Endothelial cell (in vitro differentiated cells): ENCODE measurements around the gene JAG2. TPM values are rescaled to one million over a fixed set of nuclear protein-coding genes. Genes with fewer than 3 reads are reported as not detected.

Experiments
- DNase-seq: peaks from one replicate; pipeline ENCODE4 v3.0.0; 2021; ENCODE audit warnings: low spot score
- H3K27ac Mint-ChIP-seq: one replicate; pipeline ENCODE4 v1.8.0; 2021; ENCODE audit warnings: mixed read lengths, inconsistent platforms; ENCODE audit not compliant: unreplicated experiment
- H3K27me3 Mint-ChIP-seq: one replicate; pipeline ENCODE4 v1.8.0; 2021; ENCODE audit warnings: mild to moderate bottlenecking, moderate library complexity, mixed read lengths, inconsistent platforms; ENCODE audit not compliant: unreplicated experiment
- H3K36me3 Mint-ChIP-seq: one replicate; pipeline ENCODE4 v1.8.0; 2021; ENCODE audit warnings: mild to moderate bottlenecking, low read depth, mixed read lengths, inconsistent platforms; ENCODE audit not compliant: unreplicated experiment
- H3K4me1 Mint-ChIP-seq: one replicate; pipeline ENCODE4 v1.8.0; 2021; ENCODE audit warnings: mild to moderate bottlenecking, mixed read lengths, inconsistent platforms; ENCODE audit not compliant: unreplicated experiment
- H3K4me3 Mint-ChIP-seq: one replicate; pipeline ENCODE4 v1.8.0; 2021; ENCODE audit warnings: mild to moderate bottlenecking, mixed read lengths, inconsistent platforms; ENCODE audit not compliant: unreplicated experiment
- H3K9me3 Mint-ChIP-seq: one replicate; pipeline ENCODE4 v1.8.0; 2021; ENCODE audit warnings: mixed read lengths, inconsistent platforms; ENCODE audit not compliant: unreplicated experiment
- total RNA-seq: library from RNA; stranded (reverse); fragmentation: NEBNext Ultra II Directional; extraction: Animal tissue kit (Norgen Biotek cat#: 25700); gene quantifications from one replicate; pipeline ENCODE4 v1.2.1, GENCODE V29; 2021; ENCODE audit not compliant: unreplicated experiment
- TF ChIP-seq, protein P1 (sequence below): fragments of 200-600 bp; sonication (generic); IDR thresholded peaks from one replicate; pipeline ENCODE4 v1.5.0; 2021; ENCODE audit warnings: antibody characterized with exemption; ENCODE audit not compliant: unreplicated experiment

The JAG2 gene
- total RNA-seq, 1 donor from 2014 or later = 280 TPM

GRCh38 chr14:105135700-105136395, 32.7 kb downstream of the JAG2 start:
- no peak for DNase-seq
- TF ChIP-seq, protein P1, sequence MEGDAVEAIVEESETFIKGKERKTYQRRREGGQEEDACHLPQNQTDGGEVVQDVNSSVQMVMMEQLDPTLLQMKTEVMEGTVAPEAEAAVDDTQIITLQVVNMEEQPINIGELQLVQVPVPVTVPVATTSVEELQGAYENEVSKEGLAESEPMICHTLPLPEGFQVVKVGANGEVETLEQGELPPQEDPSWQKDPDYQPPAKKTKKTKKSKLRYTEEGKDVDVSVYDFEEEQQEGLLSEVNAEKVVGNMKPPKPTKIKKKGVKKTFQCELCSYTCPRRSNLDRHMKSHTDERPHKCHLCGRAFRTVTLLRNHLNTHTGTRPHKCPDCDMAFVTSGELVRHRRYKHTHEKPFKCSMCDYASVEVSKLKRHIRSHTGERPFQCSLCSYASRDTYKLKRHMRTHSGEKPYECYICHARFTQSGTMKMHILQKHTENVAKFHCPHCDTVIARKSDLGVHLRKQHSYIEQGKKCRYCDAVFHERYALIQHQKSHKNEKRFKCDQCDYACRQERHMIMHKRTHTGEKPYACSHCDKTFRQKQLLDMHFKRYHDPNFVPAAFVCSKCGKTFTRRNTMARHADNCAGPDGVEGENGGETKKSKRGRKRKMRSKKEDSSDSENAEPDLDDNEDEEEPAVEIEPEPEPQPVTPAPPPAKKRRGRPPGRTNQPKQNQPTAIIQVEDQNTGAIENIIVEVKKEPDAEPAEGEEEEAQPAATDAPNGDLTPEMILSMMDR = no peak
- no peak overlapping the region for H3K27ac Mint-ChIP-seq
- H3K4me1 Mint-ChIP-seq = no peaks in the 10 kb centered on the region
- H3K36me3 Mint-ChIP-seq = peaks cover 14% of the 10 kb centered on the region
- peaks cover 4% of the 10 kb centered on the region for H3K27me3 Mint-ChIP-seq
- peaks cover 6% of the 10 kb centered on the region for H3K9me3 Mint-ChIP-seq
- H3K4me3 Mint-ChIP-seq = no peak overlapping the region

DNA sequence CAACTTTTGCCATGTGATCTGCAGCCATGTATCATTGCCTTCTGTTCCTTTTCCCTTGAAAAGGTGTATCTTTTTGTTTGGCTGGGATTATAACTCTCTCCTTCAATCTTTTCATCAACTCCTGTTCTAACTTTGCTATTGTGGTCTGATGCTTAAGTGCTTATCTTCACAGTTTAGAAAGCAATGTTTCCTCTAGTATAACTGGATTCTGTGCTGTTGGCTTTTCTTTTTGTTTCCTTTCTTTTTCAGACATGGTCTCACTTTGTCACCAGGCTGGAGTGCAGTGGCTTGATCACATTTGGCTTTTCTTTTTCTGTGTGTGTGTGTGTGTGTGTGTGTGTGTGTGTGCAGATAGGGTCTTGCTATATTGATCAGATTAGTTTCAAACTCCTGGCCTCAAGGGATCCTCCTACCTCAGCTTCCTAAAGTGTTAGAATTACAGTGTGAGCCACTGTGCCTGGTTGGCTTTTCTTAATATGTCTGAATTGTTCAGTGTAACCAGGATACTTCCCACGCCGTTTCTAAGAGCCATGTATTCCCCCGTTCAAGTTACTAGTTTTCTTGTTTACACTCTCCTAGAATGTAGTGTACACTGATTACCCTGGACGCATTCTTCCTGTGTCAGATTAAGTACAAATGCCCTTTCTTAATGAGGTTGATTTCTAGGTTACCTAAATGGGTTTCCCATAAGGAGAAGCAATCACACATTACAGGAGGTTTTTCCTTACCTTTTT, 35.5 kb downstream of the JAG2 start:
- H3K4me1 Mint-ChIP-seq = no peaks in the 10 kb centered on the region
- no peak for DNase-seq
- H3K4me3 Mint-ChIP-seq = no peak overlapping the region
- no peak overlapping the region for H3K27ac Mint-ChIP-seq
- TF ChIP-seq, protein P1 = no peak
- H3K27me3 Mint-ChIP-seq = no peaks in the 10 kb centered on the region
- H3K9me3 Mint-ChIP-seq = peaks cover 10% of the 10 kb centered on the region
- peaks cover 7% of the 10 kb centered on the region for H3K36me3 Mint-ChIP-seq

GRCh38 chr14:105131241-105131640, 37.3 kb downstream of the JAG2 start:
- Mint-ChIP-seq H3K27ac (no peak overlapping the region), H3K9me3 (peaks cover 10% of the 10 kb centered on the region), H3K4me1 (no peaks in the 10 kb centered on the region), H3K4me3 (no peak overlapping the region), H3K27me3 (peaks cover 1% of the 10 kb centered on the region), H3K36me3 (peaks cover 7% of the 10 kb centered on the region)
- TF ChIP-seq, protein P1 = no peak
- DNase-seq = no peak

- Mint-ChIP-seq H3K36me3 (peaks cover 8% of the 10 kb centered on the region), H3K4me1 (peaks cover 7% of the 10 kb centered on the region), H3K9me3 (peaks cover 5% of the 10 kb centered on the region), H3K27me3 (peaks cover 9% of the 10 kb centered on the region), H3K4me3 (no peak overlapping the region), H3K27ac (no peak overlapping the region)
- TF ChIP-seq, protein P1 = no peak
- no peak for DNase-seq
Observed at GRCh38 chr14:105128059-105128458, 40.5 kb downstream of the JAG2 start.

GRCh38 chr14:105126981-105127329, 41.6 kb downstream of the JAG2 start:
- Mint-ChIP-seq H3K36me3 (peaks cover 11% of the 10 kb centered on the region), H3K4me3 (no peak overlapping the region), H3K27me3 (peaks cover 12% of the 10 kb centered on the region), H3K9me3 (peaks cover 8% of the 10 kb centered on the region), H3K27ac (no peak overlapping the region), H3K4me1 (peaks cover 7% of the 10 kb centered on the region)
- DNase-seq = no peak
- TF ChIP-seq, protein P1 = no peak
